HG03521 (cell line): Measurements from ENCODE around the gene SLC17A1.

Source experiments
- ATAC-seq: cut with Tn5 transposase; IDR thresholded peaks from one replicate; pipeline ENCODE4 v1.9.1; 2021; ENCODE audit warnings: mild to moderate bottlenecking, moderate library complexity; ENCODE audit not compliant: unreplicated experiment

SLC17A1 gene, protein sequence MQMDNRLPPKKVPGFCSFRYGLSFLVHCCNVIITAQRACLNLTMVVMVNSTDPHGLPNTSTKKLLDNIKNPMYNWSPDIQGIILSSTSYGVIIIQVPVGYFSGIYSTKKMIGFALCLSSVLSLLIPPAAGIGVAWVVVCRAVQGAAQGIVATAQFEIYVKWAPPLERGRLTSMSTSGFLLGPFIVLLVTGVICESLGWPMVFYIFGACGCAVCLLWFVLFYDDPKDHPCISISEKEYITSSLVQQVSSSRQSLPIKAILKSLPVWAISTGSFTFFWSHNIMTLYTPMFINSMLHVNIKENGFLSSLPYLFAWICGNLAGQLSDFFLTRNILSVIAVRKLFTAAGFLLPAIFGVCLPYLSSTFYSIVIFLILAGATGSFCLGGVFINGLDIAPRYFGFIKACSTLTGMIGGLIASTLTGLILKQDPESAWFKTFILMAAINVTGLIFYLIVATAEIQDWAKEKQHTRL

DNA sequence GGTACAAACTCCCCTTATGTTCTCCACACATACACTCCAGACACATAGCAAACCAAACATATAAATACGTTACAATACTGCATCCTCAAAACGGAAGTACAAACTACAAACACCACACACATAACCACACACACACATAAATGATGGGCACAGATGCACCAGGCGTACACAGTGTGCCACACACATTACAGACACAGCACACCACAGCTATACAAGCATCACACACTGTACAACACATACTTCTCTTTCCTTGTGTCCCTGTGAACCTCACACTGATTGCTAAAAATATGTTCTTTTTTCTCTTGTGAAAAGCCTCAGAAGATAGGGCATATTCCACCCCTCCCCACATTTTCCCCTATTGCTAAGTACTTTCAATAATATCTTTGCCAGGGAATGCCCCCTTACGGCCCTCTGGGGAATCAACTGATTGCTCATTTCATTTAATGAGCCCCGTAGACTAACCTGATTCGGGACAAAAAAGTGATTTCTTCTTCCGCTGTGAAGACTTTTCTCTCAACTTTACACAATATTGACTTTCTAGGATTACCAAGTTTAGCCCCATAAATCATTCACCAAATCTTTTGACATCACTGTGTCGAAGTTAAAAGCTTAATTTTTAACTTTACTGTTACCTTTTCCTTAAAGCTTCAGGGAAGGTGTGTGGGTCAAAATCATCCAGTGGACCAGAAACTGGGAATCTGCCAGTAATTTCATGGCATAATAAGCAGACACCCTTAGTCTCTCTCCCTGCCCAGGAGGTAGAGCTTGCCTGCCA lies at the start of gene SLC17A1:
SLC17A1 (minus strand) TSS at position 521 of the 775 bp plus-strand sequence. CDS start 1,495 bp downstream, outside the sequence.
- no peak for ATAC-seq

DNA sequence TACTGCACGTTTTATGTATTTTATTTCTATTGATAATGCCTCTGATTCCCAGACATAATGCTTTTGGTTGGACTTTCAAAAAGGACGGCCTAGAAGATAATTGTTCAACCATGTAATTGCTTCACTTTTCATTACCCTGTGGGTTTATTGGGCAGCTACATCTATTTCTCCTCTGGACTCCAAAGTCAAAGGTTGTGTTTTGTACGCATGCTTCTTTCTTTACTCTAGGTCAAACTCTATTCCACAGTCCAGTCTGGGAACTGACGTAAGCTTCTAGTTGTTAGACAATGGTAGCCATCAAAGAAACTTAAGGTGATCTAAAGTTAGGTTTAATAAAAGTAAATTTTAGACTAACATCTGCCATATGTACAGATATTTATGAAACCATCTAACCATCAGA lies 48.7 kb upstream of the SLC17A1 start:
- ATAC-seq = no peak

DNA sequence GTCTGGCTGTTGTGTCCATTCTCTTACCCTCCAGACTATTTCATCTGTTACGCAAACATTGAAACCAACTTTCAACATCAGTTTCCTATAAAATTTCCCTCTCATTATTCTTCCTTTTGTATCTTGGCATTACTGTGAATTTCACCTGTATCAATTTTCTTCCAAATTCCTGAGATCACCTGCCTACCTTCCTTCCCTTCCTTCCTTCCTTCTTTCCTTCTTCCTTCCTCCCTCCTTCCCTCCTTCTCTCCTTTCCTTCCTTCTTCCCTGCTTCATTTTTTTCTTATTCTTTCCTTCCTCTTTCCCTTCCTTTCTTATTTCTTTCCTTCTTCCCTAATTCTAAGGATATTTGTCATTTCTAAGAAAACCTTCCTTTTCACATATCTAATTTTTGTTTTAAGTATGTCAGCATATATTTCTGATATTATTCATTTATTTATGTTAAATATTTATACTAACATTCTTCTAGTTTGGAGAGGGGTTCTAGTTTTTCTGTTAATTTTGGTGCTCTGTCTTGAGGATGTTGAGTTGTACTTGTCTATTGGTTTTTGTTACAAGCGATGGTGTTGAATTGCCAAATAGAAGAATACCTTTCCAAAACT lies 47.0 kb upstream of the SLC17A1 start:
- ATAC-seq = no peak

DNA sequence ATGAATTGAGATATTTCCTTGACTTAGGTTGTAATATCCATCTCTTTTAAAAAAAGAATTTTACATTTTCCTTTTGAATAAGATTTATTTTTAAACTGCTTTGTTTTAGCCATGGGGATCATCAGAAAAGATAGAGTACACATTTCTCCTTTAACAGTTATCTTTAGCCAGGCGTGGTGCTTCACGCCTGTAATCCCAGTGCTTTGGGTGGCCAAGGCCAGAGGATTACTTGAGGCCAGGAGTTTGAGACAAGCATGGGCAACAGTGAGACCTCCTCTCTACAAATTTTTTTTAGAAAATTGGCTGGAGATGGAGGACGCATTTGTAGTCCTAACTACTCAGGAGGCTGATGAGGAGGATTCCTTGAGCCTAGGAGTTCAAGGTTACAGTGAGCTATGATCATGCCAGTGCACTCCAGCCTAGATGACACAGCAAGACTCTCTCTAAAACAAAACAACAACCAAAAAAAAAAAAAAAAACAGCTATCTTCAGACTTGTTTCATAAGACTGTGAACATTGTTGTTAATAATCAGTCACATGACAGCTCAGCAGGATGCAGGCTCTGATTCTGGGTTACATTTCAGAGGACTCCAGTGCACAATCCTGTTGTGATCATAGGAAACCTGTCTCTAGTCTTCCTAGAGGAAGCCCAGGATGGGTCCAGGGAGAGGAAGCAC lies 44.2 kb upstream of the SLC17A1 start:
- no peak for ATAC-seq

DNA sequence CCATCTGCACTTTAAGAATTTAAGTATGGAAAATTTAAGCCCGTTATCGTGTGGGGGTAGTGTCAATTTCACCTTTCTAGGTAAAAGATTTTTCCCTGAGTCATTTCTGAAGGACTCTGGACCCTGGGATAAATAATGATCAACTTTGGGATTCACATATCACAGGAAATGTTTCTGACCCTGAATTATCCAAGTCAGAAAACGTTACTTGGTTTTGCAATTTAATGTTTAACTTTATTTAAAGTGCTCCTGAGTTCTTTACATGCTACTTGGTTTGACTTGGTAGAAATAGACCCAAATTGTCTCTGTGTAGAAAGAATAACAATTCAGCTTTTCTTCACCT lies 43.7 kb upstream of the SLC17A1 start:
- ATAC-seq = no peak

DNA sequence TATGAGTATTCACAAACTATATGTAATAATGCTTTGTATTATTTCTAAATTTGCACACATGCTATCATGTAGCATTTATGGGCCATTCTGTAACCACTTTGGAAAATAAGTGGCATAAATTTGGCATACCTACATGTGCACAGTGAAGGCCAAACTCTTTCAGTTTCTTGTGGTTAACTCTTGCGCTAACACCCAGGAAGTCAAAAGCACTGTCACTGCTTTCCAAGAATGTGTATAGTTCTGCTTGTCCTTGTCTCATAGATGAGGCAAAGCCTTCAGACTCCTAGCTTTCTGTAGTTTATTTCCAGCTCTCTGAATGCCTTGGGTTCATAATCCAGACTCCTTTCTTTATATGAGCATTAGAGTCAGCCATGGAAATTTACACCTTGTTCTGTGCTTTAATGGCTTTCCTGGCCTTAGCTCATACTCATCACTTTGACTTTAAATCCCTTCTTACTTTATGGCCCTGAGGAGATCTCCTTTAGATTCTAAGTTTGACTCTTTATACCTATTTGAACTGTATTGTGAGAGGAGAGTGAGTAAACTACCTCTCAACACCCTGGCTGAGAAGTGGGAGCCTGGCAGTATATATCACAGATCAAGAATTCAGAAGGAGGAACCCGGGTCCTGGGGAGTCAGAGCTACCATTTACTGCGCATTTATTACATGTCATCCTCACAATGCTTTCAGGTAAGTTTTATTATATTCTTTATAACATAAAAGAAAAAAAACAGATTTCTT lies 43.1 kb upstream of the SLC17A1 start:
- no peak for ATAC-seq

DNA sequence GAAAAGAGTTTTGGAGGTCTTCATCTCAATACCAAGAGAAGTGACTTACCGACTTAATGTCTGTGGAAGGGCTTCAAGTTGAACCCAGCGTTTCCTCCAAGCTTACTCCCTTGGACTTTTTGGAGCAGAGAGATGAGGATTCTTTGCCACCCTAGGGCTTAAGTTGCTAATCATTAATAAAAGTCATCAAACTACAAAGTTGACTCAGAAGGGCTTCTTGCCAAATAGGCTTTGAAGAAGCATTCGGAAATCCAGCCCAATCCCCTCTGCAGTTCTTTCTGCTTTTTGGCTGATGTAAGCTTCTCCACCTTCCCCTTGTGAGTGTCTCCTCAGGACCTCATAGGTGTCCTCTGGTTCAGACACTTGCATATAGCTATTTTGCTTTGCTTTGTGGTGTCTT lies 42.3 kb upstream of the SLC17A1 start, which contains the start of gene SLC17A3:
SLC17A3 (minus strand) TSS at position 126 of the 400 bp plus-strand sequence. CDS start 5,856 bp downstream, outside the sequence.
- ATAC-seq = no peak

DNA sequence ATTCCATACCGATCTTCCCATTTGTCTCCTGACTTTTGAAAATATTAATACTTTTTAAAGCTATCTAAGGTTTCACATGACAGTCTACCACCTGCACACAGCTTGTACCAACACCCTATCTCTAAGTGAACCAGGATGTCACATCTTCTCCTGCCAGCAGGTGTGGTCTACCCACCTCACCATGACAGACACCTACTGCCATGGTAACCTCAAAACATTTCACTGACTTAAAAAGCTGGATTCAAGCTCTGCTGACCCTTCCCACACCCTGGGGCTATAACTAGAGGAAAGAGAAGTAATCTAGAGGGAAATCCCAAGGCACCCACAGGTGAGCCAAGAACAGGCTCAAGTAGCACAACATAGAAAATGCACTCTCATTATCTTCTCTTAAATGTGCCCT lies 41.0 kb upstream of the SLC17A1 start:
- no peak for ATAC-seq

DNA sequence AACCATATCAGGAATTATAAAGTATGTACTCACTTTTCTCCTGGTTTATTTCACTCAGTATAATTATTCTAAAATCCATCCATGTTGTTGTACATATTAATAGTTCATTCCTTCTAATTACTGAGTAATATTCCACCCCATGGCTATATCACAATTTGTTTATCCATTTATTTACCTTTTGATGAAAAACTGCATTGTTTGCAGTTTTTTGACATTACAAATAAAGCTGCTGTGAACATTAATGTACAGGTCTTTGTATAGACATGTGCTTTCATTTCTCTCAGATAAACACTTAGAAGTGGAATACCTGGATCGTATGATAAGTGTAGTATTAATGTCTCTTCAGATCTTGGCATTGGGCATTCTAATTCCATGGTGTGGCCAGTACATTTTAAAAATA lies 38.0 kb upstream of the SLC17A1 start:
- no peak for ATAC-seq

DNA sequence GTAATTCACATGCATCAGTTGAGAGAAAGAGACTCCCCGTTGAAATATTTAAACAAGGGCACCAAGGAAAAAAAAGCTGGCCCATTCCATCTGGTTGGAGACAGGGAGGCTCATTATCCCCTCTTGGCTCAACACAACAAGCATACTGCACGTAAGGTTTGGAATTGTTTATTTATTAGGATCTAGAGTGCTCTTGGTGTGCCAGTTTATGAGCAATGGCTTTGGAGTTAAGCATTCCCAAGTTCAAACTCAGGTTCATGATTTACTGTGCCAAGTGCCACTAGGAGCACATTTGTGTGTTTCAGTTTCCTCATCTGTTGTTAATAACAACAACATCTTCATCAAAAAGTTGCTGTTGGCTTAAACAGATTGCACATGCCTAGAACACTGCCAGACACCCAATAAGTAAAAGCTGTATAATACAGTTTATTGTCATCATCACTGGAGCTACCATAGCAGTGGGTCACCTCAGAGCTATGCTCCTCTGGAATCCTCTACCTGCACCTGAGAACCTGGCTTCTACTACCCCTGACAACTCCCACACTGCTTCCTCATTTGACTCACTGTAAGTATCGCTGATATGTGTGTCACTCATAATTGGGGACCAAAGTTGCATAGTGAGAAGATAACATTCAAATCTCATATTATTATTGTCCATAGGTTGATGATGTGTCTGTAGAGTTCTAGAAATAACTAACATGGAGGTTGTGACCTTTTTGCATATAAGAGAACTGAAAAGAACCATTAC lies 36.8 kb upstream of the SLC17A1 start:
- ATAC-seq = no peak

DNA sequence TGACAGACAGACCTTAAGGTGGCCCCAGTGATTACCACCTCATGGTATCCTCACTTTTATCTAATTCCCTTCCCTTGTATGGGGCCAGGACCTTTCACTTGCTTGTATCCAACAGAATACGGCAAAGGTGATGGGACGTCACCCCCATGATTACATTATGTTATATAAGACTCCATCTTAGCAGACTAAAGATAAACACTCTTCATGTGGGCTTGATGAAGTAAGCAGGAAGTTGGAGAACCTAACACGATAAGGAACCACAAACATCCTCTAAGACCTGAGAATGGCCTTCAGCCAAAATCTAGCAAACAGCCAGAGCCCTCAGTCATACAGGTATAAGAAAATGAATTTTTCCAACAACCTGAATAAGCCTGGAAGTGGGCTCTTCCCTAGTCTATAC lies 34.2 kb upstream of the SLC17A1 start:
- no peak for ATAC-seq

DNA sequence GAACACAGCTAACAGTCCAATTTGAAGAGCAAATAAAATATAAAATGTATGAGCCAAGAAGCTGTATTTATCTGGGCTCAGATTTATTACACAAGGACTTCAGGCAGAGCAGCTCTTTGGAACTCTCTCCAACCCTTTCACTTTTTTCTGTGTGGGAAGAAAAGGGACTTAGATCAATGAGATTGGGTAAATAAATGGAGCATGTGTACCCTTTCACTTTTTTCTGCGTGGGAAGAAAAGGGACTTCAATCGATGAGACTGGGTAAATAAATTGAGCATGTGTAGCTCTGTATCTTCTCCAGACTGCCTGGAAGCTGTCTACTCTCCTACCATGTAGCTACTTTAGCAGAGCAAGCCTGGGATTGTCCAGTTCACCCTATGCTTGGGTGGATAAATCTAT lies 31.5 kb upstream of the SLC17A1 start:
- no peak for ATAC-seq

DNA sequence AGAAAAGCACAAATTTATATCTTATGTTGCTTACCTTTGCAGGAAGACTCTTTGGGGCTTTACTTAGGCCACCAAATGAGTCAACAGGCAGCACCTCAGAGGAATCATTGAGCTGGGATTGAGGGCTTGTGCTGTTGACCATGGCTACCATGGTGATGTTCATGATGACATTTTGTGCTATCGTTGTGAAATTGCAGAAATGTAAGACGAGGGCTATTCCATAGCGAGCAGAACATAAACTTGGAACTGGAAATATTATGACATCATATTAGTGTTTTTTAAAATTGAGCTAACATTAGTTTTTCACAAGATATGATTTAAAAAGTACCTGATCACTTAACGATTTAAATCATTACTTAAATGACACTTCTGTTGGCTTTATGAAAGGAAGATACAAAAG lies 30.3 kb upstream of the SLC17A1 start:
- no peak for ATAC-seq

DNA sequence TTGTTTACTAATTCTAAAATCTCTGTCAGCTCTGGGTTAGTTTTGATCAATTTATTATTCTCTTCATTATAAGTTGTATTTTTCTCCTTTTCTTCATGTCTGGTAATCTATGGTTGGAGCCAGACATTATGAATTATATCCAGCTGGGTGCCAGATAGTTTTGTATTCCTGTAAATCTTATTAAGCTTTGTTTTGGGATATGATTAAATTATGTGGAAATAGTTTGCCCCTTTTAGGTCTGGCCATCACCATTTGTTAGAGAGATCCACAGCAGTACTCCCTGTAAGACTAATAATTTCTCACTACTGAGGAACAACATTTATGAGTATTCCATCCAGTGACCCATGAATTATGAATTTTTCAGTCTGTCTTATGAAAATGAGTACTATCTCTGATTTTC lies 20.9 kb upstream of the SLC17A1 start:
- ATAC-seq = no peak

DNA sequence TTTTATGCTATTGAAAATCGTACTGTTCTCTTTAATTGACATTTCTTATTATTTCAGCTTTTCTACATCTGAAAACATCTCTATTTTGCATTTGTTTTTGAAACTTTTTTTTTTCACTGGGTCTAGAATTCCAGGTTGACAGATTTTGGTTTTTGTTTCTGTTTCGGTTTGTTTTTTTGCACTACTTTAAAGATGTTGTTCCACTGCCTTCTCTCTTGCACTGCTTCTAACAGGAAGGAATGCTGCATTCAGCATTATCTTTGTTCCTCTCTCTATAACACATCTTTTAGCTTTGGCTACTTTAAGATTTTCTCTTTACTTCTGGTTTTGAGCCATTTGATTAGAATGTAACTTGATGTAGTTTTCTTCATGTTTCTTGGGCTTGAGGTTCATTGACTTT lies 20.1 kb upstream of the SLC17A1 start:
- no peak for ATAC-seq

DNA sequence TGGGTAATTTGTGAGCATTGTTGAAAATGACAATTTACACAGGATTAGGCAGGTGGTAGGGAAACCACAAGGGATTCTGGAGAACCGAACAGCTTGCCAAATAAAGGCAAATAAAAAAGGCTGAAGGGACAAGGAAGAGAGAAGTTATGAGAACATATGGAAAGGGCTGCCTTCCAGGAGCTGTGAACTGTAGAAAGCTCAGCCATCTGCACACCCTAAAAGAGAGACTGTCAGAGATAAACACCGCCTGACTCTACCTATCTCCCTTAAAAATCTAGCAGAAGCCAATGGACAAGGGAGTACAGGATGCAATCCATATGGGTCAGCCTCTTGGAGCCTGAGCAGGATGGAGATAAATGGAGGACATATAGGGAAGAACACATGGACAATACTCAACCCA lies 12.7 kb upstream of the SLC17A1 start:
- ATAC-seq = no peak

DNA sequence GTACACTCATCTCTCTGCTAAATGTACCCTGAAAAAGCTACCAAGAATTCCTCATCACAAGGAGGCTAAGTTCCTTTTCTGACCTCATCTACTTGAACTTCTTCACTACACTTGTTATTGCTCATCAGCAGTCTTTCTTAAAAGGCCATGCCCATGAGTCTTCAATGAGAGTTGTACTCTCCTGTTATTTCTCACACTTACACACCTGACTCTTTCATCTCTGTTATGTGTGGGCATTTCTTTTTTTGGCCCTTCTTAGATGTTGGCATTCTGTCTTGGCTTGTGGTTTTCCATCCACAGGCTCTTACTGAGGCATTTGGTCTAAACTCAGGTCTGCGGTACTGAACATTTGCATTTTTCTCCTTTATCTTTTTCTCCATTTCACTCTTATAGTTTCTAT lies 10.7 kb upstream of the SLC17A1 start:
- no peak for ATAC-seq

DNA sequence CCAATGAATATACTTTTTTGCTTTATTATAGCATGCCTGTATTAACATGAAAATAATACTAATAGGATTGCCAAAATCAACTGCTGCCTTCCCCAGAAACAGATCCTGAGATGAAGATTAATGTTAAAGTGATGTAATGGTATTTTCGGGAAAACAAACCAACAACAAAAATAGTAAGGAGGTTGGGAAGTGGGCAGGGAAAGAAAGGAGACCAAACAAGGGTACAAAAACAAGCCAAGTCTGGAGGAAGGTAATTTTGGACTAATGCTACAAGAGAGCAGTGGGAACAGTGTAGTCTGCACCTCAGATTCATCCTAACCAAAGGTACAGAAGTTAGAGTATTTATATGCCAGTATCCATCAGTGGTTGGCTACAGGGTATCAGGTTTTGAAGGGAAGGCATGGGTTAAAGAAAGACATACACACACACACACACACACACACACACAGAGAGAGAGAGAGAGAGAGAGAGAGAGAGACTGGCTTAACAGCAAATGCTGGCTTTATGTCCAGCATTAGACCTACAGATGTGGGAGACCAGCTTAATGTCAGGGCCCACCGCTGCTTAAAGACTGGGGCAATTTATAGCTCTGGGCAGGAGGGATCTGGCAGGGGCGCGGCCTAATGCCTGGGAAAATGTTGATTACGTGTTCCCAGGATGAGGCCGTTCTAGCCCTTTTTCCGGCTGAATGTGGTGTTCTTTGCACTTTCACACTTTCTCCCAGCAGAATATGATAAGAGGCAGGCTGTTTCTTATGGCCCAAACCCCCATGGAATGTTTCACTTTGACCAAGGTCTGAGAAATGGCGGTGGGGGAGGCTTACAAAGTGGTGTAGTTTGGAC lies 3.8 kb upstream of the SLC17A1 start:
- ATAC-seq = no peak

DNA sequence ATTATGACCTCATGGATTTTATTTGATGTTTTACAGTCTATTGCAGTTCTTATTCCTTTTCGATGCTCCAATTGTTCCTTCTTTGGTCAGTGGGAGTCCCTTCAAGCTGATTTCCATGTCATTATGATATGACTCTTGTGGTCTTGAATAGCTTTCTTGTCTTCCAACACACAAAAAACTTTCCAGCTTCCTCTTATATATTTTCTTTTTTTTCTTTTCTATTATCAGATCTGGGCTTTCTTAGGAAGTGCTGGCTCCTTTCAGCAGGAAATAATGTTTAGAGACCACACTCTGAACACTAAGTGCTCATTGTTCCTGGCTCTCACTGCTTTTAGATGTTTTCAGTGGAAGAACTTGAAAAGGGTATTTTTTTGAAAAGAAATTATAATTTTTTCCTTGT lies 3.1 kb upstream of the SLC17A1 start:
- ATAC-seq = no peak
